Astrocyte (in vitro differentiated cells and primary cell): ENCODE results near the gene UBE2V1.

Experiments used
- CTCF ChIP-seq: IDR thresholded peaks from 2 replicates; pipeline ENCODE4 v1.5.1; 2011; ENCODE audit warnings: low read depth, mild to moderate bottlenecking, inconsistent platforms, low read length, moderate library complexity; ENCODE audit not compliant: insufficient read depth
- EZH2 ChIP-seq: IDR thresholded peaks from 2 replicates; pipeline ENCODE4 v1.6.1; 2012; ENCODE audit warnings: mild to moderate bottlenecking, low read length, inconsistent platforms; ENCODE audit not compliant: insufficient read depth

GRCh38 chr20:50050214-50050613, 62.7 kb downstream of the UBE2V1 start:
- TF ChIP-seq CTCF: no peak
- TF ChIP-seq EZH2: no peak
